HG02973 (cell line): ENCODE data around the gene CCDC195.

Experiments
- ATAC-seq: cut with Tn5 transposase; IDR thresholded peaks from one replicate; pipeline ENCODE4 v1.9.1; 2021; ENCODE audit warnings: moderate library complexity; ENCODE audit not compliant: unreplicated experiment

The CCDC195 gene, protein sequence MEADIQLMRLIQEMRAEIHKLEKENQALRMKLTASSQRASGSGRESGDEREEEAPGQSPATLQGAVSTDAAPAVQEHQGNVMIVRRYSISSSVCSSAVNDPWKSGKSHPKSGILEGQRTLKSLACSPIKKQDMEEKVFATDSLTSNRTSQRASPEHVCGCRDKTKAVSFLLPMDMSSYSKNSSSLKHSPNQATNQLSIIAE

GRCh38 chr2:224716201-224716600 lies at the start of gene CCDC195:
TSS of gene CCDC195 (minus strand) at chr2:224716365. CDS start at chr2:224716365, 0 bp downstream.
- ATAC-seq: no peak

DNA sequence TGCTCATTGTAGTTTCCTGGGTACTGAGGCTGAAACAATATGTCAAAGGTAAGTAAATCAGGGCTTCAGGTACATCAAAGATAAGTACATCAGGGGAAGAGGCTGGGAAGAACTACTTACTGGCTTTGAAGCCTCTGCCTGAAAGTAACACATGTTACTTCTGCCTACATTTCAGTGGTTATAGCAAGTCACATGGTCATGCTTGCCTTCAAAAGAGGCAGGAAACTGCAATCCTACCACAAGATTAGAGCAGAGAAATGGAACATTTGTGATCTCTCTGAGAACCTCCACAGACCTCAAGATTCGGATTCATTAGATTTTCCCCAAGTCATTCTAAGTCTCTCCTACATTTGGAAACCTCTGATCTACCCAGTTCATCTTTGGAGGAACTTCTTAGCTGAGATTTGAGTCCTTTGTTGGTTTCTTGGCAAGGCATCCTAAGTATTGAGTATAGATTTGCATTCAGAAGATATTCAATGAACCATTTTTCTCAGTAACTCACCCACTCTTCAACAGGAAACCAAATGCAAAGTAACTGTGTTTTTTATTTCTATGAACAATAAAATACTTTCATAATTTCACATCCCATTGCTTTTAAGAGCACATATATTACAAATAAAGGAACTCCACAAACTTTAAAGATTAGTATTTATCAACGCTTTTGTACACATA lies 48.5 kb upstream of the CCDC195 start:
- ATAC-seq: peak; percentile 69

- no peak for ATAC-seq
Measured at GRCh38 chr2:224757934-224758548, 41.9 kb upstream of the CCDC195 start.

- no peak for ATAC-seq
Measured at GRCh38 chr2:224753743-224754540, 37.8 kb upstream of the CCDC195 start.

DNA sequence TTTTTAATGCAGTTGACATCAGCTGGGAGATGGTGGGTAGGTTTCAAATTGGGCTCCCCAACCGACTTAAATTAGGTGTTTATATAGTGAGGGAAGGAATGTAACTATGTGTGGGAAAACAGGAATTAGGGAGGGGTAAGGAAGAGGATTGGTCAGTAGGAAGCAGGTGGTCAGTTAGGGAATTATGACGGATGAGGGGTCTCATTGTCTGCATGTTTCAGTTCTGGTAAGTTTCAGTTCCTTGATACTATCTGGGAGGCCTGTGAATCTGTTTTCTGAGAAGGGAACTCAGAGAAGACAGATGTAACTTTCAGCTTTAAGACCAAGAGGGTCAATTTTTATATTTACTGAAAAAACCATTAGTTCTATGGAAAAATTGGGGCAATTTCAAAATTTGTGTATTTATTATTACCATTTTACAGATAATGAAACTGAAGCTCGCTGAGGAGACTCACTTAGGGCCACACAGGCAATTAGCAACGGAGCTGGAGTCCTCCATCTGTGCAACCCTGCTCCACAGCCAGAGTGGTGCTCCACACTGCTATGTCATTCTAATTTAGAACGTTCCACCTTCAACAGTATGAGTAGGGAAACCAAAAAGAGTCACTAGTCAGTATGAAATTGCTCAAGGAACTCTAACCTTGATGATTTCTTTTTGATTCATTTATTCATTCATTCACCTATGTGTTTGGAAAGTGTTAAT lies 36.0 kb upstream of the CCDC195 start:
- peak; percentile 65 for ATAC-seq

GRCh38 chr2:224749136-224749535 lies 33.0 kb upstream of the CCDC195 start:
- no peak for ATAC-seq

GRCh38 chr2:224747765-224748164 lies 31.6 kb upstream of the CCDC195 start:
- no peak for ATAC-seq

- no peak for ATAC-seq
Measured at GRCh38 chr2:224736227-224736626, 20.1 kb upstream of the CCDC195 start.

- no peak for ATAC-seq
Measured at GRCh38 chr2:224734949-224735348, 18.8 kb upstream of the CCDC195 start.

DNA sequence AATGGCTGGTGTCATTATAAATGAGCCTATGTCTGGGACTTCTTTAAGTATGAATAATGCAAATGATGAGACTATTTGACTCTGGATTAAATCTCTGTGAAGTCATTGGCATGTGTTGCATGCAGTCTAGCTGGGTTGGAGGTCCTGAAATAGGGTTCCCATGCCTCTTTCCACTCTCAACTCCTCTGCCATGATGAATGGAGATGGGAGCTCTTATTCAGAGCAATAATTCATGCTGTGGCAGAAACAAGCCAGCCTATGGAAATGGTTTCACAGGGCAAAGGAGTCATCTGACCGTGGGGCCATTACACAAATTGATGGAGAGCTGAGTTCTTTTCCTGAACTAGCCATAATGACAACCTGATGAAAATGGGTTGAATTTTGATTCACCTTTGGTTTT lies 15.5 kb upstream of the CCDC195 start:
- ATAC-seq: no peak

- no peak for ATAC-seq
Measured at GRCh38 chr2:224729435-224729834, 13.3 kb upstream of the CCDC195 start.

DNA sequence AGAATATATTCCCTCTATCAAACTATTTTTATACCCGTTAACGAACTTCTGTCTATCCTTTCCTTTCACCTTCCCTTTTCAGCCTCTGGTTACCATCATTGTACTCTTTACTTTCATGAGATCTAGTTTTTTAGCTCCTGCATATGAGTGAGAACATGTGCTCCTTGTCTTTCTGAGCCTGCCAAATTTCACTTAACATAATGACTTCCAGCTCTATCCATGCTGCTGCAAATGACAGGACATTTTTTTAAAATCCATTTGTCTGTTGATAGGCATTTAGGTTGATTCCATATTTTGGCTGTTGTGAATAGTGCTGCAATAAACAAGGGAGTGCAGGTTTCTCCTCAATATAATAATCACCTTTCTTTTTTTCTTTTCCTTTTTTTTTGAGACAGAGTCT lies 8.2 kb upstream of the CCDC195 start:
- no peak for ATAC-seq

DNA sequence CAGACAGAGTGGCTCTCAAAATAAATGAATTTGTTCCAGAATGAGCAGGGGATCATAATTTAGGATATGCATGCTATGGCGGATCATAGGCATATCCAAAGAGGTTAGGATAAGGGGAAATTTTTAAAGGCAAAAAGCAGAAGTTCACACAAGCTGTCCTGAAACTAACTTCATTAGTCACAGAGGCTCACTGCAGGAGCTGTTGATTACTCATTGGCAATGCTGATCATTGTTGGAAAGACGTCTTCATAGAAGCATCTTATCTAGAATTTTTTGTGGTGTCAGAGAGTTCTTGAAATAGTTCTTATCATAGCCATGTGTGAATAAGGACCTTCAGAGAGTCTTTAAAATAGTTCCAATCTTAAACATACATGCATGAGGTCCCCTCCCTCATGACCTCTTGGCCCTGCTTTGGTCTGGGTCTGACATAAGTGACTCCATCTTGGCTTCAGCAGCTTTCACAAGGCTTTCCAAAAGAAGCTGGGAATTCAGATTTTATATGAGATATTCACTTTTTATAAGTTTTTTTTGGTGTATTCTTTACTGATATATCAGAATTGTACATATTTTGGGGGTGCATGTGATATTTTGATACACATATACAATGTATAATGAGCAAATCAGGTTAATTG lies 7.5 kb upstream of the CCDC195 start:
- peak; percentile 60 for ATAC-seq

- no peak for ATAC-seq
Measured at GRCh38 chr2:224722770-224723169, 6.6 kb upstream of the CCDC195 start.

DNA sequence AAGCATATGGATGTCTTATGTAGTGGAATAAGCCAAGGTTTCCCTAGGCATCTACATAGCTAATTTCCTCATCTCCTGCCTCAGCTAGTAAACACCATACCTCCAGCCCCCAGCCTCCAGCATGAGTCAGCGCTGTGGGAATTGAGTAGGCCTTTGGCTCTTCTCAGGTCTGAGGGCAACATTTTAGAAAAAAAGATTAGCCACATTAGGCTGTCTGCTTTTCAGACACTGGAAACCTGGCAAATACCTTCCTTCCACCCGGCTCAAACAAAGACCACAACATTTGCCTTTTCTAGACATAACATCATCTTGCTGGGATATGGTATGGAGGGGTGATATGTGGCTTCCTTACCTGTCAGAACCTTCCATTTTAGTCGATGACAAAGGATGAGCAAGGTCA lies 6.1 kb upstream of the CCDC195 start:
- no peak for ATAC-seq

DNA sequence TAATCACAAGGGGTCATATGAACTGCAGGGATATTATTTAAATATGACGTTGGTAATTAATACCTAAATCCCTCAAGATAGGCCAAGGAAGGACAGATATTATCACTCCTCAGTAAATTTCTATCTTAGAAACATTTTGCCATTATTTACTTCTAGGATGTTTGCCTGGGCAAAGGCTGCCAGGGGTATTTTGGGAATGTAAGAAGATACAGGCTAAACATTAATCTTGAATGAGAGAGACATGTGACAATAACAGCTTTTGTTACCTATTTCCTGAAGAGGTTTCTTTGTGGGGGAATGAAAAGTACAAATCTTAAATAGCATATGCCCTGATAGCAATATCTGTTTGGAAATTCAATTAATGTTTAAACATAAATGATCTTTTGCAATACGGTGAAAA lies 756 bp upstream of the CCDC195 start:
- ATAC-seq: no peak

DNA sequence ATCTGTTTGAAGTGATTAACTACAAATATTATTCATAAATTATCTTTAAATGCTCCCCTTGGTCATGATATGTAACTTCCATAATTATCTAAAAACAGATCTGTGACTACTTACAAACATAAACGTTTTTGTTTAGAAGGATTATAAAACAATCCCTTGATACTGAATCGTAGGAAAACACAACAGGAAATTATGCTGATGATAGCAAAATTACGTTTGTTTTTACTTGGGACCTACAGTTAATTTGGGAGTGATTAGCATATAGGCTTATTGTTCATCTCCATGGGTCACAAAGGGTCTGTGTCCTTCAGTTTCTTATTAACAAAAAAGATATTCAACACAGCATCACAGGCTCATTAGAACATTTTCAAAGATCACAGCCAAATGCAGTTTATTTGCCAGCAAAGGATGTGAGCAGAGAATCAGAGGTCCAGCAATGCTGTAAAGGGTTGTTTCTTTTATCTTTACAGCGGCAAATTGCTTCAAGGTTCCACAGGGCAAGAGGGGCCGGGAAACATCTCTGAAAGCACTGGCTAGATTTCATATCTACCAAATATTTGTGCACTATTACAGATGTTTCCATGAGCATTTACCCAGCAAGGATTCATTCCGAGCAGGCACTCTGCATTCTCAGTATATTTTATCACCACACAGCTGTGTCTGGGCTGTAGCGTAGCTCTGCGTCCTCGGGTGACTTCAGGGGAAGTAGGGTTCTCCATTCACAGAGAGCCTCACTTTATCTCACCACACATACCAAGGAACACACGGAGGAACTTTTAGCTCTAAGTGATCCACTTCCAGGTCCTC lies 4.1 kb downstream of the CCDC195 start:
- ATAC-seq: no peak

DNA sequence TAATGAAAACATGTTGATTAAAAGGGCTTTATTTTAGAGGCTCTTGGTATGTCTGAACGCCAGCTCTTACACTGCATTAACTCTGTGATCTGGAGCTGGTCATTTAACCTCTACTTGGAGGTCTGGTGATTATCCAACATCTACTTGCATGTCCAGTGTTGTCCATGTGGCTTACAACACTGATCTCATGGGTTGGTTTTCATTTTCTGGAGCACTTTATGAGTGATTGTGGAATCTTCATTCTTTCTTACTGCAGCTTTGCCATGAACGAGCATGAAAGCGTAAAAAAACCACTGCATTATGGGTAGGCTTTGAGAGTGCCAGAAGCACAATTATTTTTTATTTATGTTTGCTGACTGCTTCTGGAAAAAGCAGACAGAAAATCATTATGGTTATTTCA lies 4.8 kb downstream of the CCDC195 start:
- ATAC-seq: no peak

- ATAC-seq: no peak
Measured at GRCh38 chr2:224709301-224709700, 6.9 kb downstream of the CCDC195 start.

- no peak for ATAC-seq
Measured at GRCh38 chr2:224694502-224694901, 21.7 kb downstream of the CCDC195 start.
